A673 (cell line): Measurements from ENCODE around the gene GALNTL6. TPM values are rescaled to one million over a fixed set of nuclear protein-coding genes. Genes with fewer than 3 reads are reported as not detected.

ENCODE experiments used
- BruUV-seq: library from RNA; stranded (reverse); fragments of 400-500 nt; replicated peaks from 2 replicates; lab custom pipeline; 2021; lab: Mats Ljungman, UMichigan
- CTCF ChIA-PET: fragments of 300-600 bp; sonication (Branson Sonifier 250); formaldehyde crosslinking; loops from one replicate; lab custom pipeline; 2022; ENCODE audit warnings: antibody characterized with exemption; lab: Charles Lee
- POLR2A ChIA-PET: fragments of 300-600 bp; sonication (Branson Sonifier 250); formaldehyde crosslinking; loops from one replicate; lab custom pipeline; 2022; ENCODE audit warnings: antibody characterized with exemption; ENCODE audit not compliant: low non-redundant PET; lab: Charles Lee
- DNase-seq: peaks from one replicate; pipeline ENCODE4 v3.0.0-alpha.2; 2015; ENCODE audit warnings: low spot score
- H3K27ac ChIP-seq: fragments of 200-600 bp; sonication (generic); 2 replicates; pipeline ENCODE4 v1.5.1; 2016; ENCODE audit warnings: mixed run types, low read depth, mild to moderate bottlenecking, mixed read lengths, antibody characterized with exemption, low read length; ENCODE audit not compliant: poor library complexity, severe bottlenecking
- H3K27me3 ChIP-seq: fragments of 200-600 bp; sonication (generic); replicated peaks from 2 replicates; pipeline ENCODE4 v1.6.1; 2017; ENCODE audit warnings: mixed run types, low read depth, mild to moderate bottlenecking, mixed read lengths, antibody characterized with exemption, low read length; ENCODE audit not compliant: insufficient read depth, poor library complexity
- H3K36me3 ChIP-seq: fragments of 200-600 bp; sonication (generic); 2 replicates; pipeline ENCODE4 v1.6.1; 2016; ENCODE audit warnings: mixed run types, mild to moderate bottlenecking, mixed read lengths, antibody characterized with exemption, low read length; ENCODE audit not compliant: insufficient read depth, poor library complexity, severe bottlenecking
- H3K4me1 ChIP-seq: fragments of 200-600 bp; sonication (generic); 2 replicates; pipeline ENCODE4 v1.6.1; 2017; ENCODE audit warnings: mixed run types, mild to moderate bottlenecking, mixed read lengths, antibody characterized with exemption, low read length; ENCODE audit not compliant: insufficient read depth, poor library complexity, severe bottlenecking
- H3K4me3 ChIP-seq: fragments of 200-600 bp; sonication (generic); 2 replicates; pipeline ENCODE4 v1.5.1; 2016; ENCODE audit warnings: low read depth, mixed run types, mild to moderate bottlenecking, mixed read lengths, low read length; ENCODE audit not compliant: poor library complexity, severe bottlenecking
- H3K9me3 ChIP-seq: fragments of 200-600 bp; sonication (generic); 2 replicates; pipeline ENCODE4 v1.6.1; 2016; ENCODE audit warnings: mixed run types, low read depth, mild to moderate bottlenecking, mixed read lengths, antibody characterized with exemption, low read length; ENCODE audit not compliant: poor library complexity, severe bottlenecking
- CTCF ChIP-seq: fragments of 300-800, 200-600 bp; sonication (generic); conservative IDR thresholded peaks from 2 replicates; pipeline ENCODE4 v1.5.1; 2017; ENCODE audit warnings: low read depth, mild to moderate bottlenecking, antibody characterized with exemption, low read length, moderate library complexity, mixed read lengths
- EZH2 ChIP-seq: fragments of 200-600 bp; sonication (generic); IDR thresholded peaks from 2 replicates; pipeline ENCODE4 v1.6.1; 2017; ENCODE audit warnings: borderline replicate concordance, low read depth, mild to moderate bottlenecking, mixed read lengths, antibody characterized with exemption, low read length; ENCODE audit not compliant: poor library complexity, severe bottlenecking
- intact Hi-C: fragments of 100-400 bp; cut with micrococcal nuclease; formaldehyde crosslinking; loops from one replicate; pipeline ENCODE4 v1.10.0; 2022; ENCODE audit not compliant: unreplicated experiment
- total RNA-seq: library from RNA; stranded (reverse); gene quantifications from 2 replicates; pipeline ENCODE4 v1.2.3, GENCODE V29; 2021

GALNTL6 gene
- total RNA-seq, 1 experiment from 2014 or later = 0.30 TPM

GRCh38 chr4:172649143-172649542 is 835.9 kb downstream of the GALNTL6 start:
- DNase-seq = no peak
- Histone ChIP-seq H3K36me3 (no peaks in the 10 kb centered on the region), H3K4me3 (no peak overlapping the region), H3K9me3 (no peaks in the 10 kb centered on the region), H3K27ac (no peak overlapping the region), H3K4me1 (no peaks in the 10 kb centered on the region), H3K27me3 (no peaks in the 10 kb centered on the region)
- intact Hi-C loops = no loop called here
- POLR2A ChIA-PET = no interaction called here
- BruUV-seq = no TSS peak
- CTCF ChIA-PET = no interaction called here
- no peak for TF ChIP-seq EZH2
- TF ChIP-seq CTCF = no peak

- ChIA-PET POLR2A (no interaction called here), CTCF (no interaction called here)
- Histone ChIP-seq H3K4me3 (no peak overlapping the region), H3K4me1 (no peaks in the 10 kb centered on the region), H3K9me3 (no peaks in the 10 kb centered on the region), H3K27ac (no peak overlapping the region), H3K36me3 (no peaks in the 10 kb centered on the region), H3K27me3 (no peaks in the 10 kb centered on the region)
- BruUV-seq = no TSS peak
- intact Hi-C loops = no loop called here
- no peak for DNase-seq
- TF ChIP-seq CTCF = no peak
- no peak for TF ChIP-seq EZH2
These were observed 837.7 kb downstream of the GALNTL6 start for GRCh38 chr4:172650758-172651530.

GRCh38 chr4:172651961-172652360 is 838.8 kb downstream of the GALNTL6 start:
- no peaks in the 10 kb centered on the region for H3K9me3 ChIP-seq
- CTCF ChIA-PET = no interaction called here
- H3K27me3 ChIP-seq = no peaks in the 10 kb centered on the region
- intact Hi-C loops = no loop called here
- no peak overlapping the region for H3K27ac ChIP-seq
- H3K36me3 ChIP-seq = no peaks in the 10 kb centered on the region
- no peak overlapping the region for H3K4me3 ChIP-seq
- no peak for DNase-seq
- no TSS peak for BruUV-seq
- POLR2A ChIA-PET = no interaction called here
- TF ChIP-seq EZH2 (no peak), CTCF (no peak)
- H3K4me1 ChIP-seq = no peaks in the 10 kb centered on the region
